HG02885 (cell line): ENCODE data around the gene C3orf18.

Source experiments
- ATAC-seq: cut with Tn5 transposase; IDR thresholded peaks from one replicate; pipeline ENCODE4 v1.9.1; 2021; ENCODE audit warnings: mild to moderate bottlenecking; ENCODE audit not compliant: unreplicated experiment, poor library complexity

The C3orf18 gene

DNA sequence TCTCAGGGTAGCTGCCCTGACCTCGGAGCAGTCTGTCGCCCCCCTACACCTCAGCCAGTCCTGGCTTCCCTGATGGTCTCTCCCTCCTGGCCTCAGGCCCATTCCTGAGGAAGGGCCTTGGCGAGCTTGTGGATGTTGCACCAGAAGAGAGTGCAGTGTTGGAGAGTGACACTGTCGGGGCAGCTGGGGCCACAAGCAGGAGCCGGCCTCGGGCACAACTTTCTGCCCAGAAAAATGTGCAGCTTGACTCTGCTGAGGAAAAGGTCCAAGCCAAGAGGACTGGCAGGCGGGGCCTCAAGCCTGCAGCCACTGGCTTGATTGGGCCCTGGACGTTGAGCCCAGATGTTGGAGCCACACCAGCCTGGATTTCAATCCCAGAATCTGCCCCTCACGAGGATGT lies 14.5 kb upstream of the C3orf18 start:
- ATAC-seq = no peak

DNA sequence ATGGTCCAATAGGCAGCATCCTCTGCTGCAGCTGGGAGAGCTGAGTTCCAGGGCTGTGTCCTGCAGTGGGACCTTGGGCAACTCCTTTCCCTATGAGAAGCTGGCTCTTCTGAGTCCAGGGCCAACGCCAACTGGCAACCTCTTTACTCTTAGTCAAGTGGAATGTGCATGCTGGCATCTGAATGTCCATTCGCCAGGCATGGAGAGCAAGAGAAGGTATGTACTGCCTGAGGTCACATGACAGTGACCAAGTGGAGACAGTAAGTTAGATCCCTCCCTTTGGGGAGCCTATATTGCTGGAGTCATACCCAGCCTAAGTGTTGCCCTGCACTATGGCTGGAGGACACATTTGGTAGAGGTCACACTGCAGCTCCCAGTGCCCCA lies 13.9 kb upstream of the C3orf18 start:
- ATAC-seq = no peak

DNA sequence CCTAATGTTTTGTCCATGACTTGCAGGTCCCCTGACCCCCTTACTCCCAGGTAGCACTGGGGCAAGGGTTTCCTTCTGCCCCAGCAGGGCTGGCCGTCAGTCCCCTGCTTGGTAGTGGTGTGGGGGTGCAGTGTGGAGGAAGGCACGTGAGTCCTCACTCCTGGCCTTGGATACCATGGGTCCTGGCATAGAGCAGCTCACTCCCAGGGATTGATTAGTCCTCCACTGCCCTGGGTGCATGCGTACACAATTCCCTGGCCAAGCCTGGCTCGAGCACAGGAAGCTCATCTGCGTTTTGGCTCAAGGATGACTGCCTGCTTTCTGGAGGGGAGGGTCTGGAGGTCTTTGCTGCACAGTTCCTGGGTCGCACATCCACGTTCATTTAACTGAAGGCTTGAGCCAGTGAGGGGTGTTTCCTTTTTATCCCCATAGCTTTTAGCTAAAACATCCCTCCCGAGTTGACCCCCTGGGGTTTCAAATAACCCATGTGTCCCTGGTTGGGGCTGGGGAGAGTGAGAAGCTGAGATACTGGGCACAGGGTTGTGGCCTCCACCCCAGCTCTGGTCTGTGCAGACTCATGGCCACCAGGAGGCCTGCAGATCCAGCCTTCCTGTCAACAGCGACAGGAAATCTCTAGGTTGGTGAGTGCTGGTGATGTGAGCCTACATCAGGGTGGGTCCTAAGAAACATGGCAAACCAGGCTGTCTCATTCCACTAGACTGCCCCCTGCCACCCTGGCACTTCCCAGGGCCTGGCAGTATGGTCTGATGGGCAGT lies 13.3 kb upstream of the C3orf18 start:
- no peak for ATAC-seq

DNA sequence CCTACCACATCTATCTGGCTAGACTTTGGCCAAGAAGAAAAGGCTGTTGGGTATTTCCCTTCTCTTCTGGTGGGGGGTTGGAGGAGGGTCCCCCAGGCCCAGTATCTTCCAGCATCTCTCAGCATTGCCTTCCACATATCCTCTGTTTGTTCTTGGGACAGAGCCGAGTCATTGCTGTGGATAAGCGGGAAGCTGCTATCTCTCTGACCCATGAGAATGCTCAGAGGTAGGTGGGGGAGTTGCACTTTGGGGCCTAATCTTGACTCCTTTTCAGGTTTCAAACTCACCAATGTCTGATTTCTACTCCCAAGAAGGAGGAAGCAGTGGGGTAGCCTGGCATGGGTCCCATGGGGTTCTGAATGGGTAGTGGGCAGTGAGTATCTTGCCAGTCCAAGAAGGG lies 9.8 kb upstream of the C3orf18 start:
- no peak for ATAC-seq

DNA sequence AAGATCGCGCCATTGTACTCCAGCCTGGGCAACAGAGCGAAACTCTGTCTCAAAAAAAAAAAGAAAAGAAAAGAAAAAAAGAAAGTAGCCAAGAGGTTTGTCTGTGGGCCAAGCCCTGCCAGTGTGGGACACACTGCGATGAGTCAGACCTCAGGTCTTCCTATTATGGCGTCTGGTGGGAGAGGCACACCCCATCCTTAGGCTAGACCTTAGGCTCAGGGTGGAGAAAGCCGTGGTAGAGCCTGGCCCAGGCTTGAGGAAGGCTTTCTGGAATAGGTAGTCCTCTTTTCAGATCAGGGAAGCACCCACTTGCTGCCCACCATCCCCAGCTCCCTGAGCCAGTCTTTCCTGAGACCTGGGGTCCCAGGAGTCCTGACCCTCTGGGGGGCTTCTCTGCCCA lies 7.8 kb upstream of the C3orf18 start:
- no peak for ATAC-seq

DNA sequence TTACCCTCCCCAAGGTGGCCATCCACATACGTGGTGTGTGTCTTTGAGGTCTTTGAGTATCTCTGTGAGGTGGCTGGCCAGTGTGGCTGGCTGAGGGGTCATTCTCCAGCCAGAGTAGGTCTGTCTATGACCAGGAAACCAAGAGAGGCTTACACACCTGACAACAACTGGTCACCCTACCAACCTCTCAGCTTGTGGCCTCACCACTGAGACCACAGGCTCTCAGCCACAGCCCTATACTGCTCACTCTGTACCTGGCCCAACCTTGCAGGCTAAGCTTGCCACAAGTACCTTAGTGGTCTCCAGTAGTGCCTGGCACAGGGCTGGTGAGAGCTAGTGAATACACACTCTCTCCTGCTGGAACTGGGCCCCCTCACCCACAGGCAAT lies 6.9 kb upstream of the C3orf18 start:
- ATAC-seq = no peak

DNA sequence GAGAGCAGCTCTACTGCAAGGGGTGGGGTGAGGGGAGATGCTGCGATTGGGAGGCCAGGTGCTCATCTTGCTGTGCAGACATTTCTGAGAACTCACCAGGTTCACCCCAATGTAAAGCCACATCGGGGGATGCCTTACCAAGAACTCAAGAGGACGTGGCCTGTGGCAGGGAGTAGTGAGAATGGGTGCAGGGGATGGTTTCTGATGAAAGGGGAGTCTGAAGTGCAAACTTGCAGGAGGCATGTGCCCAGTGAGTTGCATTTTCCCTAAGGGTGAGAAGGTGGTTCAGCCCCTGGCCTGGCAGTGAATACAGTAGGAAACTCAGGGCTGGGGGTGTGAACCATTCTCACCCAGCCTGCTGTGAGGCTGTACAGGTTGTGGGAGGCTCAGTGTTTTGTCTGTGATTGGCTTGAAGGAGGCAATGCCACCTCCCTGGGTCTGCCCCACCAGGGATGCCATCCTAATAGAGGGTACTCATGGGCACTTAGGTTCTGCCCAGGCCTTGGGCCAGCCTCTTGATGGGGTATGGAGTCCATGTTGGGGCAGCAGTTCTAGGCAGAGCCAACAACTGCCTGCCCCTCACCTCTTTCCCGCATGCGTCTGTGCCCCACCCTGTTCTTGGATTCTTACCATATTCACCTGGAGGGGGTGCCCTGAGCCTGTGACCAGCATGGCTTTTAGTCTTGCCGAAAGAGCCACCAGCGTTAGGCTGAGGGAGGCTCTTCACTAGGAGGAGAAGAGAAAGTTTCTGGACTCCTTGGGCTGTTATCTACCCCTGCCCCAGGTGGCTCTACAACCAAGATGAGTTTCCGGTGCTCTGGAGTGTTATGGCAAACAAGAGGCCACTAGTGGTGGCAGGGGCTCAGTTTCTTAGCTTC lies 6.3 kb upstream of the C3orf18 start:
- no peak for ATAC-seq

DNA sequence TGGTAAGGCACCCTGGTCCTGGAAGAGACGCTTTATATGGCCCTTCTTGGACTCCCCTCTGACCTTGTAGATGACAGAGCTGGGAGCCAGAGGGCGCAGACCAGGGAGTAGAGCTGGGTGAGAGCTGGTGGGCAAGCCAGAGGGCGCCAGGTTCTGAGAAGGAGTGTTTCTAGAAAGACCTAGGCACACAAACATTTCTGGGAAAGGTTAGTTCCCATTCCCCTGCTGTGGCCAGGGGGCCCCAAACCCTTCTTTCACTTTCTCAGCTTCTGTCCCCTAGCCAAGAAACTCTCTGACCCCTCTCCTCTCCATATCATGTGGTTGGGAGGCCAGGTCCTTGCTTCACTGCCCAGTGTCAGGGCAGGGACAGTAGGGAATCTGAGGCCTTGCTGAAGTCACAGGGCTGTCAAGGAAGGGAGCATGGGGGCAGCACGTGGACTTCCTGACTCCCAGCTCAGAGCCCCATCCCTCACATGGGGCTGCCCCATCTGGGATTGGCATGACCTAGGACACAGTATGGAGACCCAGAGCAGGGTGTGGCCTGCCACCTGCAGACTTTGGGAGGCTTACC lies 5.3 kb upstream of the C3orf18 start:
- ATAC-seq = no peak

DNA sequence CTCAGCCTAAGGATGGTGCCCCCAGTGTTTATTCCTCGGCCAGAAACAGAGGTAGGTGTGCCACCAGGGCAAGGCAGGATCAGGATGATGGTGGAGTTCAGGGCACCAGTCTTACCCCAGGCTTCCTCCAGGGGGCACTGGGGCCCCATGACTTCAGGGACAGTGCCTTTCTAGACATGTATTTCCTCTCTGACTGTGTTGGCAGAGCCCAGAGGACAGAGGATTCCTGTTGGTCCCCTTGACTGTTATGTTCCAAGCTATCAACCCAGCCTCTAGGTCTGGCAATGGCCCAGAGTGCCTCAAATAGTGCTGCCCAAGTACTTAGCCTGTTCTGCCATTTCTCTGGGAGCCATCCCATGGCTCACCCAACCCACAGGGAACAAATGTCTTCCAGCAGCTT lies 4.6 kb upstream of the C3orf18 start:
- ATAC-seq = peak; percentile 26

DNA sequence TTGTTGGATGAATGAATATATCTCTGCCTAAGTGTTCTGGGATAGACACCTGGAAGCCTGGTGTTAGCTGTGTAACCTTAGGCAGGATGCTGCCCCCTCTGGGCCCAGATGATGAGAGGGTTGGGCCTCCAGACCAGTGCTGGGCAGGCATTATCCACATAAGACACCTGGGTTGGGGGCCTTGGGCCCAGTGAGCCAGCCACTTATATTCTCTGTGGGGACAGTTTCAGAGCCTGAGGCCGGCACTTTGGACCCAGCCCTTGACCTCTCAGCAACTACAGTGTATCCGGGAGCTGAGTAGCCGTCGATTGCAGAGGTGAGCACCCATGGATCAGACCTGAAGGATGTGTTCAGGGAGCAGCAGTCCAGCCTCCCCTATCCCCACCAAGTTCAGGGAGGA lies 3.9 kb upstream of the C3orf18 start:
- ATAC-seq = no peak

DNA sequence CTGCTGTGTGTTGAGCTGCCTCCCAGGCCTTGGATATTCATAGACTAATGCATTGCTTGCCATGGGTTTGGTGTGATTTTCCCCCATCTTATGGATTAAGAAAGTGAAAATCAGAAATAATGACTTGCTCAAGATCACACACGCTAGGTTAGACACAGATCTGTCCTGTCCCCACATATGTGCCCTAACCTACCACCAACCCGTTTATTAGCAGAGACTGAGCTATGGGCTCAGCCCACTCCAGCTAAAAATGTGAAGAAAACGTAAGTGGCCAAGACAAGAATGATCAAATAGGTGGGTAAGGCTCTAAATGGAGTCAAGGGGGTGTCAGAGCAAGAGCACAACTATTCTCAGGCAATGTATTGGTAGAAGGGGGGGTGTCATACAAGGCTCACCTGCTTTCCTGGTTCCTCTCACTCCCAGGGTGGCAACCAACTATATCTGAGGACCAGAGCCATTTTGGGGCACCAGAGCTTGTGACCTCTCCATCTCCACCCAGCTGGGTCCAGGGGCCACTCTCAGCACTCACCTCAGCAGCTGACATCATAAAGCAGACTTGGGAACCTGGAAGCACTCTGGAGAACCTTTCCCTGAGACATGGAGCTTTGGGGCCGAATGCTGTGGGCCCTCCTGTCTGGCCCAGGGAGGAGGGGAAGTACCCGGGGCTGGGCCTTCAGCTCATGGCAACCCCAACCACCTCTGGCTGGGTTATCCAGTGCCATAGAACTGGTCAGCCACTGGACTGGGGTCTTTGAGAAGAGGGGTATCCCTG lies 3.1 kb upstream of the C3orf18 start:
- no peak for ATAC-seq

DNA sequence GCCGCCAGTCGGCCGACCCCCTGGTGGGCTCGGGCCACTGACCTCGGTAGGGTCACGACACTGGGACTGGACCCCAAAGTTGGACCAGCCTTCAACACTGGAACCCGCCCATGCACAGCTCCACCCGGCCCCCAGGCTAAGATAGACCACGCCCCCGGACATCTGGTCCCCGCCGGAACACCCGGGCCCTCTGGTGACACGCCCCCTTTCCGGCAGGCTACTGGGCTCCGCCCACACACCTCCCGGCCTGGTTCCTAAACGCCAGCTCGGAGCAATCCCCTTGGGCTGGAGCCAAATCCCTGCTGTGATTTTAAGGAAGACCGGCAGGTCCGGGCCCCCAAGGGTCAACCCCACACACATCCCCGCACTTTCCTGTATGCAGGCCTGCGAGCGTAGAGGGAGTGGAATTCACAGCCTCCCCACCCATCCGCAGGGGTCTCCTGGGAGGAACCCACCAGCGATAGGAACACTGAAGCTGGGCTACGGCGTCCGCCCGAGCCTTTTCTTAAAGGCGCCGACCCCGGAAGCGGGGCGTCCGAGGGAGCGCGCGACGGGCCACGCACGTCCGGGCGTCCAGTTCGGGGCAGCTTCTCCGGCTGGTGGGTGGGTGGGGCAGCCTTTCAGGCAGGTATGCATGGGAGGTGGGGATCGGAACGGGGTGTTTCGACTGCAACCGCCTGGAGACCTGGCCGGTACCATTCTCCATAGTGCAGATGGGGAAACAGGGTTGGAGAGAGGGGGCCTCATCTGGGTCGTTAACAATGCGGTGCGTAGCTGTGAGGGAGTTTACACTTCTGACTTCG lies 1.6 kb upstream of the C3orf18 start, which contains the start of gene HEMK1:
HEMK1 (plus strand) TSS at position 576 of the 803 bp plus-strand sequence. CDS start 1,583 bp downstream, outside the sequence.
- ATAC-seq = peak; percentile 68

DNA sequence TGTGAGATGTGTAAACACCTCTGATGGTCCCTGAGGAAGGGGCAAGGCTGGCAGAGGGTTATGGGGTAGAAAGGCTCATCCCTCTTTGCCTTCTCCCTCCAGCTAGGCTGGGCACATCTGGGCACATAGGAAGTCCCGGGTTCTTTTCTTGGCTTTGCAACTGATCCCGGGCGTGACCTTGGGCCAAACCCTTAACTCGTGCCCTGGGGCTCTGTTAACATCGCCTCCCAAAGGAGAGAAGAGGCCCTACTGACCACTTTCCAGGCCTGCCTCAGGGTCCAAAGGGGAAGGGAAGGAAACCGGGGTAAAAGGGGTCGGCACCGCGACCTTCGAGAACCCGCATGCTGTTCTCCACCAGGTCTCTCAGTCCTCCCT lies 549 bp downstream of the C3orf18 start:
- no peak for ATAC-seq

DNA sequence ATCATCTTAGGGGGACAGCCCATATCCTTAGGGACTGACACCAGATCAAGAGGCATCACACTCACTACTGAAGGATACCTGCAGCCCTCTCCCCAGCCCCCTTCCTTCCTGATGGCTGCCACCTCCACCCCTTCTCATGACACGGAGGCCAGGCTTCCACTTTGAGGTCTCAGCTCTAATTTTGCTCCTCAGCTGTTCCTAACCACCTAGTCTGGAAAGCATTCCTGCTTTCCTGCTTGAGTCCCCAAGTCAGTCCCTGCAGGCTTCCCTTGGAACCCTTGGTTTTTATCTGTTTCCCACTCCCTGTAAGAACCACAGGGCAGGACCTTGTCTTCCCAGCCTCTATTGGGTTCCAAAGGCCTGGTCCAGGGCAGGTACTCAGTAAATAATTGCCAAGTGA lies 3.2 kb downstream of the C3orf18 start:
- ATAC-seq = no peak

DNA sequence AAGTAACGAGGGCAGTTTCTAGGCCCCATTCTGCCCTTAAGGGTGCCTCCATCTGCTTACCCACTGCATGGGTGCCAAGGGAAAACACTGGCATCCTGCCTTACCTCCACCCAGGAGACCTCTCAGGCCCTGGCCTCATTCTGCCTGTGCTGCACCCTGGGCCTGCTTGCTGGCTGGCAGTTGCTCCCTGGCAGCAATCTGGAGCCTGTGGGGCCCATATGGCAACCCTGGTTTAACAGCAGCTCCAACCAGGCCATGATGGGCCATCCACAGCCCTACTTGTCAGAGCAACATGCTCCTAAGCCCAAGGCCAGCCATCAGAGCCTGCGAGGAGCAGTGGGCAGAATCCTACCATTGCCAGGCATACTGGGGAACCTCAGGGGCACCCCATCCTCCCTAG lies 3.7 kb downstream of the C3orf18 start:
- no peak for ATAC-seq

DNA sequence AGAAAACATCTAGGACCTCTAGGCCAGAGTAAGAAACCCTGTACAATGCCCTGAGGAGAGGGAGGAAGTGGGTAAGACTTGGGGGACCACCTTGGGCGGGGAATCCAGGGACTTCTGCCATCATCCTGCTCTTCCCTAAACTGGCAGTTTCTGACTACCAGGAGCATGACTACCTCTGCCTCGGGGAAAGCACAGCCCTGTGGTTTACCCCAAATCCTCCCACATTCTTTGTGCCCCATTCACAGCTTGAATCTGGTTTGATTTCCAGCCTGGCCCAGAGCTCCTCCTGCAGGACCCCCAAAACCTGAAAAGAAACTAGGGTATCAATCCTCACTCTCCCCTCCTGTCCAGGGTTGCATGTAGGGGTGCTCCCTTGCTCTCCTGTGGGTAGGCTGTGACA lies 4.7 kb downstream of the C3orf18 start:
- ATAC-seq = no peak

DNA sequence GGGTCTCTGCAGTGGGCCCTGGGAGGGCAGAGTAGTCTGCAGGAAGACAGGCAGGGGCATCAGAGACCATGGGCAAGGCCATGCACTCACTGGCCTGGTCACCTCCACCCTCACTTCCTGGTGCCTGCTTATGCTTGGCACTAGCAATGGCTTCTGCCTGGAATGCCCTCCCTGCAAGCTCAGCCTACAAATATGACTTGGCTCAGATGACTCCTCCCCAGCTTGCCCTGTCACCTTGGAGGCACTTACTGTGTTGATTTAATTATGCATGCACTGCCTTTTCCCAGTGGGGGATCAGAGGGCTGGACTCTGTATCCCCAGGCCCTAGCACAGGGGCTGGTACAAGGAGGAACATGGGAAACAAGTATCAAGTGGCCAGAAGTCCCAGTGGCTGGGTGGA lies 7.8 kb downstream of the C3orf18 start:
- no peak for ATAC-seq

DNA sequence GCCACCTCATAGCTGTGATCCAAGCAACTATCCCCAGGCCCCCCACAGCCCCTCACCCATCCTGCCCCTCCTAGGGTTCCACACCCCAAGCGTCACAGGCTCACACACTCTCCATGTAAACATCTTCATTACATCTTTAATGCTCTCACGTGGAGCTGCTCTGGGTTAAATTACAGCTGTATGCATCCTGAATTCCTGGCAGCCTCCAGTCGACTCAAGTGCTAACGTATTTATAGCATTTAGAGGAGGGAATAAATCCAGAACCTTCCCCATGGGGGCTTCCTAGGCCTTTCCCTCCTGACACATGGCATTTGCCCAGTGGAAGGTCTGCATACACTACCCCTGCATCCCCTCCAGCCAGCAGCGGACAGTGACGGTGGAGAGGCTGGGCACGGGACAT lies 9.6 kb downstream of the C3orf18 start:
- ATAC-seq = no peak

DNA sequence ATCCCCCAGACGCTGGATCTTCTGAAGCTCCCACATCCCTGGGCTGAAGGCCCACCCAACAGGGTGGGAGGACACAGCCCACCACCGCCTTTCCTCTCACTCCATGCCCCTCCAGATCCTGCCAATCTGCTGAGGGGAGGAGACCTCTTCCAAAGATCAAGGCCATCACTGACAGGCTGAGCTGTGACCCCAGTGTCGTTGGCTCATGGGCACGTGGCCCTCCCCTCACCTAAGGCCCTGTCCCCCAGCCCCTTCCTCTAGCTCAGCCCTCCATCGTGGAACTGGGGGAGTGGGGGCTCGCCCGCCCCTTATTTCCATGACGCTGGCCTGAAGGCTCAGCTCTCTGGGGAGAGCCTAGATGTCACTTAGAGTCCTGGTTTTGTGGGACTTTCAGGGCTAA lies 10.4 kb downstream of the C3orf18 start:
- no peak for ATAC-seq

DNA sequence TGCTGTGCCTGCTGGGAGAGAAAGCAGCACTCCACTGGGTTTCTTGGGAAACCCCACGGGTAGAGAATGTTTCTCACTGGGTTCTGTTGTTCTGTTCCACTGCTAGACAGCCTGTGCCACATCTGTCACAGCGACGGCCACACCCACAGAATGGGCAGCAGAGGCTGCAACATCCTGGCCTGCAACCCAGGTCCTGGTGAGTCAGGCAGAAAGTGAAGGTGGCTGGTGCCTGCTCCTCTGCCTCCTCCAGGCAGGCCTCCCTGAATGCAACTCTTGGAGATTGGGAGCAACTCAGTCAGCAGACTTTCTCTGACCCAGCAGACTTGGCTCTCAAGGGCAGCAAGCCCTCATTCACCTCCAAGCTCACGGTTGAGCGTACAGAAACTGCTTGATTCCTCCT lies 13.0 kb downstream of the C3orf18 start:
- no peak for ATAC-seq
